ENCODE data around the gene ENHO.
"Not testable (repeated sequence)": the region's sequence is repeated elsewhere in the genome, so short reads cannot be mapped to it uniquely, and the experiment has no call there.

The ENHO gene

DNA sequence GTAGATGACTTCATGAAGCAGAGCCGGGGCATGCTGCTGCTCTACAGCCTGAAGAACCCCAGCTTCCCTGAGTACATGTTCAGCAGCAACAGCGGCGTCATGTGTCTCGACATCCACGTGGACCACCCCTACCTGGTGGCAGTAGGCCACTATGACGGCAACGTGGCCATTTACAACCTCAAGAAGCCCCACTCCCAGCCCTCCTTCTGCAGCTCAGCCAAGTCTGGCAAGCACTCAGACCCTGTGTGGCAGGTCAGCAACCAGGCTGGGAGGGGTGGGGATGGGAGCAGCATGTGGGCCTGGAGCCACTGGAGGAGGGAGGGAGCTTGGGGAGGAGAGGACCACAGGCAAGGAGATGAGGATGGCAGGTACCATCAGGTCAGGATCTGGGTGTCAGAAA, 16.2 kb downstream of the ENHO start:
- DNase-seq (ENCODE audit: low read depth) = no peak

DNA sequence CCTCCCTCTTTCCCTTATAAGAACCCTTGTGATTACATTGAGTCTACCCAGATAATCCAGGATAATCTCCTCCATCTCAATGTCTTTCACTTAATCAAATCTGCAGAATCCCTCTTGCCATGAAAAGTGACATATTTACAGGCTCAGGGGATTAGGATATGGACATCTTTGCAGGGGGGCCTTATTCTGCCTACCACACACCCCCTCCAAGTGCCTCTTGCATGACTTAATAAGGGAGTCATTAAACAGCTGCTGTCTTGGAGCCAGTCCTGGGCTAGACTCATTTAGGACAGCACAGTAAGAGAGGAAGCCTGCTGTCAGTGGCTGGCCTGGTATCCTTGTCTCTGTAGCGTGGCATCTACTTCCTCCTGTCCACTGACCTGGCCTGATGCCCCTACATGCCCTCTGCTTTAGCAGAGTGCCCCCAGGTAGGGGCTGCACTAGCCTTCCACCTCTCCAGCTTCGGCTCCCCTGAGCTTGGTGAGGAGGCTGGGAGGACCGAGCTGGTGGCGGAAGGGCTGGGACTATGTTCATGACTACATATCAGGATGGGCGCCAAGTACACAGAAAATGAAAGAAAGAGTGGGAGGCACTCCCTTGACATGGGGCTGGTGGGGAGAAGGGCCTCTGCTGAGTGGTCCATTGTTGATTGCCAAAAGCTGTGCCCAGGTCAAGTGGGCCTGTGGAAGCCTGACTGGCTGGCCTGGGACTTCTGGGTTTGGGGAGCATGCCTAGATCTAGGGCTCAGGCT, 17.2 kb downstream of the ENHO start:
- no peak for DNase-seq (ENCODE audit: low read depth)

DNA sequence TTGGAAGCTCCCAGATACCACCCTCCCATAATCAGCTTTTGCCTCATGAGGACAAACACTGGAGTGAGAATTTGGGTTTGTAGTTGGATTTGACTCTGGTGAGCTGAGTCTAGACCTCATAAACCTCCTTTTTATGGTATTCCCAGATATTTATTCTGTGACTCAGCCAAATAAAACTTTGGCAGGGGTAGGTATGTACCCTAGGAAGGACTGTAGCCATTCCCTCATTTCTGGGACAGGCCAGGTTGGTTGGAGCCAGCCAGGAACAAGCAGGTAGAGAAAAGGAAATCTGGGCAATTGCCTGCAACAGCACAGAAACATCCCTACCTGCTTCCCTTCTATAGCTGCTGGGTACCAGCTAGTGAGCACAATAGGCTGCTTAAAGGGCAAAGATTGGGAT, 19.4 kb downstream of the ENHO start:
- no peak for DNase-seq (ENCODE audit: low read depth)

DNA sequence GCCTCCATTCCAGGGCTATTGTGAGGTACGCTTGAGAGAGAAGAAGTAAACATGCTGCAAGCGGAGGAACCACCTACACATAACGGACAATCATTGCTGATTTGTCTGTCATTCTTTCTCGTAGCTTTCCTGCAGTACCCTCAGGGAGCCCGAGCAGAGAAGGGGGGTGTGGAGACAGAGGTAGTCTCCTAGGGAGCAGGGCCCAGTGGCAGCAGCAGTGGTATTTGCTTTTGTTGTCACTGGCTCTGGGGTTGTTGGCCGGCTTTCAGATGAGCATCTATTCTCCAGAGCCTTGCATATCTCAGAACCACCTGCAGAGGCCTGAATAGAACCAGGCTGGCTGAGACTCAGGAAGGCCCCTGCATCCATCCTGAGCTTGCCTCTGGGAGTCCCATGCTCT, 19.9 kb downstream of the ENHO start:
- no peak for DNase-seq (ENCODE audit: low read depth)

DNA sequence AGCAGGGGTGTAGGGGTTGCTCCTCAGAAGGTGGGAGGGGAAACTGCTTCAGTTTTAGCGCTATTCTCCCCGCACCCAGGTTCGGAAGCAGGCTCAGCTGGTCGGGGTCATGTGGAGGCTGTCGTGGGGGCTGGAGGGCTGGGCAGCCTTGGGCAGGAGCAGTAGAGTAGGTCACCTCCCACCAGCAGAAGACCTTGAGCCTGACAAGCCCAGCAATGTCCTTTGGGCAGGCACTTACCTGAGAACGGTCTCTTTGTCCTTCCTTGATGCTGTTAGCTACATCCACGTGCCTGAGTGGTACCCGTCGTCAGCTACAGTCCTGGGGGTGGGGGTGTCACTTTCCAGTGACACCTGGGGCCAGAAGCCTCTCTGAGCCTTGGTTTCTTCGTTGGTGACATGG, 20.3 kb downstream of the ENHO start:
- no peak for DNase-seq (ENCODE audit: low read depth)

DNA sequence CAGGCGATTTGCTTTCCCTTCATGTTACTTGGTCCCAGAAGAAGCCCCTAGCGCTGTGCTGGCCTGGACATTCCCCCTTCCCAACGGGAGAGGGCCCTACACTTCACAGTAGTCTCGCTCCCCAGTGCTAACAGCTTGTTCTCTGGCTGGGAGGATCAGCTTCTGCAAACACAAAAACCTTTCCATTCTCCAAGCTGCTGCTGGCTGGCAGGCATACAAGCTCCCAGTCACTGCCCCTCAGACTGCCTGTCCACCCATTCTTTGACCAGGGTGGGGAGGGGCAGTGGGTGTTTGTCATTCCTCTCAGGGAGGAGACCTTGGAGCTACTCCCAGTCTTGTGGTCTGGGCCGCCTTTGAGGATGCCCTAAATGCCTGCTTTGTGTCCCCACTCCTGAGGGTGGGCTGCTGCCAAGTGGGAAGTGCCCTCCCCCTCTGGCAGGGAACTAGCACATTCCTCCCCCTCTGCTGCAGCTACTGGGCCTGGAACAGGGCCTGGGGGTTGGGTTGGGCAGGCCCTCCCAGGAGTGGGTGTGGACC, 20.8 kb downstream of the ENHO start:
- no peak for DNase-seq (ENCODE audit: low read depth)

DNA sequence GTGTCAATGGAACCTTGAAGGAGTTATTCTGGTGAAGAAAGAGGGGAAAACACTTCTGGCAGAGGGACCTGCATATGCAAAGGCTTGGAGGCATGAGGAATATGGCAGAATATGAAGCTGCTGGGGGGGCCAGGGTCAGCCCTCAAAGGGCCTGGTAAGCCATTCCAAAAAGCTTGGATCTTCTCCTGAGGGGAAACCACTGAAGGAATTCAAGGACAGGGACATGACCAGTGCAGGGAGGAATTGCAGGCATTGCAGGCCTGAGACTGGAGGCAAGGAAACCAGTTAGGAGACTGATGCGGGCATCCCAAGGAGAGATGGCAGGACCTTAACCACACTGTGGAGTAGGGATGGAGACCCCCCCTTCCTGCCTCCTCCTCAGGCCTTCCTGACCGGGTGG, 21.4 kb downstream of the ENHO start:
- DNase-seq (ENCODE audit: low read depth) = no peak

DNA sequence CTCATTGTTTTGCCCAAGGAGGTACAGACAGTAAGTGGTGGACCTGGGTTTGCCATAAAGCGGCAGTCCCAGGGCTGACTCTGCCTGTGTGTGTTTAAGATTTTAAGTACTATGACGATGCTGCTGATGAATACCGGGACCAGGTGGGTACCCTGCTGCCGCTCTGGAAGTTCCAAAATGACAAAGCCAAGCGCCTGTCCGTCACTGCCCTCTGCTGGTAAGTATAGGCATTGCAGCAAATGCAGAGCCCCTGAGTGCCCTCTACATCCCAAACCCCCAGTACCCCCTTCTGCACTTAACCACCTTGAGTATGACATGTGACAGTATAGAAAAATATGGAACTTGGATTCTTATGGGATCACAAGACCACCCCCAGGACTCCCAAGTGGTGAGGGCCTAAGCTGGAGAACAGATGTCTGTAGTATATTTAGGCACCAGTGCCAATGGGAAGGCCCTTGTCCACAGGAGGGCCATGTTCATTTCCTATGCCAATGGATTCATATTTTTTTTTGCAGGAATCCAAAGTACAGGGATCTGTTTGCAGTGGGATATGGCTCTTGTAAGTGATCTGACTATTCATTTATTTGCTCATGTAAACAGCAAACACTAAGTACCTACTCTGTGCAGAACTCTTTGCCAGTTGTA, 22.0 kb downstream of the ENHO start:
- no peak for DNase-seq (ENCODE audit: low read depth)

DNA sequence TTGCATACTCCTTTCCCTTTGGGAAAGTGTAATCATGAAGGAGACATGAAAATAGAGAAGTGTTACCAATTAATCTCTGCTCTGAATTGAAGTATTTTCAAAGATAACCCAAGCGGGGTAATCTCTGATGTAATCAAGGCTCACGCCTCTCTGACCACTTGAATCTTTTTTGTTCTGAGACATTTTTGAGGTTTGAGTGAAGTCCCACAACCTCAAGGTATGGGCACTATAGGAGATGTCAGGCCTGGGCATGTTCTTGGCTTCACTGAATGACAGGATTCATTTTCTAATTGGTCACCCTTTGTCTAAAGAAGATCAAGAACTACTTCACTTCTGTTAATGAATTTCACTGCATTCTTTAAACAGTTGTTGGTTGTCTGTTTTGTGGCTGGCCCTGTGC, 23.7 kb downstream of the ENHO start:
- DNase-seq (ENCODE audit: low read depth) = no peak

DNA sequence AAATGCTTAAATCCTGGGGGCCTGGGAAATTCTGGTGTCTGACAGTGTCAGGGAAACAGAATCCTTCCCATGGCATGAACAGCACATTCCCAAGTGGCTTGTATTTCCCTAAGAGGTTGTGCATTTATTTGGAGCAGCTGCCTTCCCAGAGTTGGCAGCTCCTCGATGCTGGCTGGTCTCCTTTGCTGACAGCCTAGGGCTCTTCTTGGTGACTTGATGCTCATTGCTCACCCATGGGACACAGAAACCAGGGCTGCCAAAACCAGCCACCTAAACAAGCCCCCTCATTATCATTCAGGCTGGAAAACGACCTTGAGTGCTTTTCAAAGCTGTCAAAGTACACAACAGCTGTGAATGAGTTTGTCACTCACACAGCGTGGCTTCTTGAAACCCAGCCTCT, 24.2 kb downstream of the ENHO start:
- no peak for DNase-seq (ENCODE audit: low read depth)

DNA sequence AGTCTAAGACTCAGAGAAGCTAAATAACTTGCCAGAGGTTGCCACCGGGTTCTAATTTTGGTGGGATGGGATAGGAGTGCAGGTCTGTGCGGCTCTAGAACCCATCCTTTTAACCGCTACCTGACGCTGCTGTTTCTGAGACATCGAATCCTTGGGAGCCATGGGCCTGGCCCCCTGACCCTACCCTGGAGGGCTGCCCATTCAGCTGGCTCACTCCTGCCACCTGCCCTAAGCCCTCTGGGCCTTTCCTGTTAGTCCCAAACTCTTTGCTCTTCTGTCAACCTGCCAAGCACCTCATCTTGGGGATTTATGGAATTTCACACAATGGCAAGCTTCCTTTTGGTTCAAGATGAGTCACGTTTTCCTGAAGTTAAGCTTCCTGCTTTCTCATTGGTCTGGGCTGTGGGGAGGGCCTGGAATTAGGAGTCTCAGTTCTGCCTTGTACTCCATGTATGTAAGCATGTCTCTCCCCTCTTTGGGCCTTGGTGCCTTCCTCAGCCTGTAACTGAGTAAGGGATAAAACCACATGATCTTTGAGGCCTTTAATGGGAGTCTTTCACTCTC, 26.6 kb downstream of the ENHO start:
- DNase-seq (ENCODE audit: low read depth) = no peak

DNA sequence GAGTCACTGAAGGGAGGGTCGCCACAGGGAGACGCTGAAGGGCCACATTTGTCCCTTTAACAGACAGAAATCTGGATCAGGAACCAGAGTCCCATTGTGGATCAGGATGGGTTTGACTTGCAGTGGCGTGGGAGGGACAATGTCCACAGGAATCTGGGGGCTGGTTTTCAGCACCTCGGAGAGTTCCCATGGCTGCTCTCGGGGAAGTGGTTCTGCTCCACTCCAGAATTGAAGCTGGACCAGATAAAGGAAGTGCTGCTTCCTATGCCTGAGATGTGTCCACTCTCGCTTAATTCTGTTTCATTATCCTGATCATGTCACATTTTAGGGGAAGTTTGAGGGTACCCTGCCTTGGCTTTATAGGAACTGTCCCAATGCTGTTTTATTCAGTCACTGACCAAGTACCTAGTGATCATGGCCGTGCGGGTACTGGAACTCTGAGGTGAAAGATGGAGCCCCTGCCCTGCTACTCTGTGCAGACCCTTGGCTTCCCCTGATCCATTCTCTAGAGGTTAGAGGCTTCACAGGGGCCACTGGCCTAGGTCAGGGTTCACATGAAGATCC, 28.7 kb downstream of the ENHO start:
- DNase-seq (ENCODE audit: low read depth) = no peak

DNA sequence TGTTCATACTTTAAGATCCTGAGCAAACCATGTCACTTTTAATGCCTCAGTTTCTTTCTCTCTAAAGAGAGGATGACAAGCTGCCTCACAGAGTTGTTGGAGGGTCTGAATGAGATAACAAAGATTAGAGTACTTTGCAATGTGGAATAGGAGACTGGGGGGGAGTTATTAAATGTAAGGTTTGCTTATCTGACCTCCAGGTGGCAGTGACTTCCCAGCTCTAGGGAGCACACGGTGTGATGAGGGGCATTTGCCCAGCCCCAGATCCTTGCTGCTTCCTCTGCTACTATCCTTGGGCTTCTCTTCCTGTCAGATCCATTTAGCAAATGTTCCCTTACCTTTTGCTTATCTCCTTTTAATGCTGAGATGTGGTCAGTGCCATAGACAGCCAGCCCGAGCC, 30.7 kb downstream of the ENHO start:
- DNase-seq (ENCODE audit: low read depth) = no peak

DNA sequence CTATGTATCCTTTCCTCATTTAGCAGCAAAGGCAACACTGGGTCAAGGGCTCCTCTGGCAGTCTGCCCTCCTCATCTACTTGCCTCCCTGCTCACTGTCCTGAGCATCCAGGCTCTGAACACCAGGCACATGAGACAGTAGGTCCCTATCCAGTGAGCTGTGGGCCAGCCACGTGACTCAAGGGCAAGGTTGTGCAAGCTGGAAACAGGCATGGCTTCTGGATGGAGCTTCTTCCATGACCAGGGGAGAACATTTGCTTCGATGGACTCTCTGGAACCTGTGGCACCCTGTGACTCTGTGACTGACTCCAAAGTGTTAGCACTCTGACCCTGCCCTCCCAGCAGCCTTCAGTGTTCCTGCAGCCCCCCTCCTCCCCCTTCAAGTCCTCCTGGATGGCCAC, 31.2 kb downstream of the ENHO start:
- DNase-seq (ENCODE audit: low read depth) = no peak

DNA sequence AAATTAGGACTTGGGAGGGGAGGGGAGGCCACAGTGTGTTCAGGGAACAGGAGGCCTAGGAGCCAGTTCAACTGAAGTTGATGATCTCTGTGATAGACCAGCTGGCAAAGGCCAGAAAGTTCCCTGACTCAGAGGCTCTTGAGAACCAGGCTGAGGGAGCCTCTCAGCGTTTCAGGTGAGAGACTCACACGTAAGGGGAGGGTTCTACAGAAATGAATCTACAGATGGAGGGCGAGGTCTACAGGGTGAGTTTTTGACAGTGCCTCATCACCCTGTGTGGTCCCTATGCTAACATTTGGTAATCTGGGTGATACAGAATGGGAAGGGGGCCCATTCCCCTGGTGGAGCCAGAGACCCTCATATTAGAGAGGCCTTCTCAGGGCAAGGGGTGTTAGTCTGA, 32.0 kb downstream of the ENHO start:
- DNase-seq (ENCODE audit: low read depth) = no peak

DNA sequence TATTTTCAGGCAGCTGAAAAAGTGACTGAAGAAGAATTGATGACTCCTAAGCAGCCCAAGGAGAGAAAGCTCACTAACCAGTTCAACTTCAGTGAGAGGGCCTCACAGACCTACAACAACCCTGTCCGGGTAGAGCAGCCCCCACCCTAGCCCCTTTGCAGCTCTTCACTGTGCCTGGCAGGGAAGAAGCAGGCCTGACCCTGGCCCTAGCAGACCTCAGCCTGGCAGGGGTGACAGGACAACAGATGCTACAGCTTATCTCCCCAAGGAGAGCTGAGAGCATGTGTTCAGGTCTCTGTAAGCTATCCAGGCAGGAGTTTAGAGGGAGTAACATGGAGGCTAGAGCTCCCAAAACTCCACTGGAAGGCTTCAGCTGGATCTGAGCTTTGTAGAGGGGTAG, 32.4 kb downstream of the ENHO start:
- DNase-seq (ENCODE audit: low read depth) = no peak

DNA sequence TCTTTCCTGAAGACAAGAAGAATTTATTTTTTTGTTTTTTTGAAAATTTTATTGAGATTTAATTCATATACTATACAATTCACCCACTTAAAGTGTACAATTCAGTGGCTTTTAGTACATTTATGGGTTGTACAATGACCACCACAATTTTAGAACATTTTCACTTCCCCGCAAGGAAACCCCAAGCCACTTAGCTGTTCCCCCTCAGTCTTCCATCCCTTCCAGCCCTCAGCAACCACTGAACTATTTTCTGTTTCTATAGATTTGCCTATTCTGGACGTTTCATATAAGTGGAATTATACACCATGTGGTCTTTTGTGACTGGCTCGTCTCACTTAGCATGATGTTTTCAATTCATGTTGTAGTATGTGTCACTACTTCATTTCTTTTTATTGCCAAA, 36.2 kb downstream of the ENHO start:
- DNase-seq (ENCODE audit: low read depth) = no peak

DNA sequence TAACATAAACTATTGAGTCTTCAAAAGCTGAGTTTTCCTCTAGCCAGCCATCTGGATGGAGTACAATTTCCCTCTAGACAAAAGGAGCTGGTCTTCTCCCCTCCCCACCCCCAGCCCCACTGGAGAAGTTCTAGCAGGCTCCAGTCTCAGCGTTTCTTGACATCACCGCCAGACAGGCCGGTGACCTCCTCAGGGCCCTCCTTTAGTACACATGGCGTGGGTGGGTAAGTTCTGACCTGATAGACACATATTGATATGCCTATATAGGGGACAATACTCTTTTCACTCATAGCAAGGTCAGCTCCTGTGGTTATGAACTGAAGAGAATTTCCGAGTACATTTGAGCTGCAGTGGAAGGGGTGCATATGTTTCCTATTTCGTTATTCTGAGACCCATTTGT, 37.0 kb downstream of the ENHO start:
- no peak for DNase-seq (ENCODE audit: low read depth)

DNA sequence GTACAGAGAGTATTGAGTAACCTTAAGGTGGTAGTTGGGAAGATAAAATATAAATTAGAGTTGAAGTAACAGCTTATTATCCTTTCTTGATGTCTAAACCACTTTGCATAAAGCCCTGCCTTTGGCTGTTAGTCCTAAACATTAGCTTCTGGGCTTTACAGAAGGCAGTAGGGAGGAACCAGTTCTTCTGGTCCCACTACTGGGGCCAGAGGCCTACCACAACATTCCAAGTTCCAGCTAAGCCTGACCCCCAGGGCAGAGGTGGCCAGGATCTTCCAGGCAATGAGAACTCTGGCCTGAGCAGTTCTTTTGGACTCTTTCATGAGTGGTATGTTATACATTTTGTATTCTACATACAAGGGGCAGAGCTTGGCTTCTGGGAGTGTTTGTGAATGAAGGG, 38.1 kb downstream of the ENHO start:
- DNase-seq (ENCODE audit: low read depth) = no peak

DNA sequence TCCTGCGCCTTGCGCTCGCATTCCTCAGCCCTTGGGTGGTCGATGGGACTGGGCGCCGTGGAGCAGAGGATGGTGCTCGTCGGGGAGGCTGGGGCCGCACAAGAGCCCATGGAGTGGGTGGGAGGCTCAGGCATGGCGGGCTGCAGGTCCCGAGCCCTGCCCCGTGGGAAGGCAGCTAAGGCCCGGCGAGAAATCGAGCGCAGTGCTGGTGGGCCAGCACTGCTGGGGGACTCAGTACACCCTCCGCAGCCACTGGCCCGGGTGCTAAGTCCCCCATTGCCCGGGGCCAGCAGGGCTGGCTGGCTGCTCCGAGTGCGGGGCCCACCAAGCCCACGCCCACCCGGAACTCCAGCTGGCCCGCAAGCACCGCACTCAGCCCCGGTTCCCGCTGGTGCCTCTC, 40.0 kb downstream of the ENHO start:
- not testable (repeated sequence) for DNase-seq (ENCODE audit: low read depth)

DNA sequence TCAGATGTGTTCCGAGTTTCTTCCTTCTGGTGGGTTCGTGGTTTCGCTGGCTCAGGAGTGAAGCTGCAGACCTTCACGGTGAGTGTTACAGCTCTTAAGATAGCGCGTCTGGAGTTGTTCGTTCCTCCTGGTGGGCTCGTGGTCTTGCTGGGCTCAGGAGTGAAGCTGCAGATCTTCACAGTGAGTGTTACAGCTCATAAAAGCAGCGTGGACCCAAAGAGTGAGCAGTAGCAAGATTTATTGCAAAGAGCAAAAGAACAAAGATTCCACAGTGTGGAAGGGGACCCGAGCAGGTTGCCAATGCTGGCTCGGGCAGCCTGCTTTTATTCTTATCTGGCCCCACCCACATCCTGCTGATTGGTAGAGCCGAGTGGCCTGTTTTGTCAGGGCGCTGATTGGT, 41.2 kb downstream of the ENHO start:
- not testable (repeated sequence) for DNase-seq (ENCODE audit: low read depth)

DNA sequence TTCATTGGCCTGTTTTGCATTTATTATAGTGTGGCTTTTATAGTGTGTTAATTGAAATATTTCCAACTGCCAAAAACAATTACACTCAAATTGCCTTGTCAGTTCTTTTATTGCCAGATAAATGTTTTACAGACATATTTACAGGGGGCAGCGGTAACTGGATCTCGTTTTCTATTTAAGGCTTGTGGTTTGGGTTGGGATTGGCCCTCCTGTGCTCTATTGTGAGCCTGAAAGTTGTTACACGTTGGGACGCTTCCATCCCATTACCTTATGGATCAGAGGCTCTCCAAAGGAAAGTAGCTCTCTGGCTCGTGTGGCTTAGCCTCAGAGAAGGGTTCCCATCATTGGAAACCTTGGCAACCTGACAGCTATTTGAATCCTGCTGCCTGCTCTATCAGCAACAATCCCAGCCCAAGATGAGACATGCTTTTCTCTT, 43.3 kb downstream of the ENHO start:
- no peak for DNase-seq (ENCODE audit: low read depth)

DNA sequence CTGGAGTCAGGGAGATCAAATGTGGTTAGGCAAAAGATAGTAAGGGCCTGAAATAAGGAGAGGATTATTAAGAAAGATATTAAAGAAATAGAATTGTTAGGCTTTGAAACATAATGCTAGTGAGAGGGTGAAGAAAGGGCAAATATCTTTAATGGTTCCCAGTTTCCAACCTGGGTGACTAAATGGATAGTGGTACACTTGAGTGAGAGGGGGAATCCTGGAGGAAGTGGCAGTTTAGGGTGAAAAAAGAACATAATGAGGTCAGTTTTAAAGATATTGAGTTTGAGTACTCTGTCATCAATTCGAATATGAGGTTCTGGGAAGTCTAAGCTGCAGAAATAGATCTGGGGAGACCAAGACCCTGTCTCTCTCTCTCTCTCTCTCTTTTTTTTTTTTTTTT, 45.2 kb downstream of the ENHO start:
- no peak for DNase-seq (ENCODE audit: low read depth)

Measured in GM04504 (cell line).